H1 (cell line): ENCODE results near the gene PTPRD. TPM values are rescaled to one million over a fixed set of nuclear protein-coding genes. Genes with fewer than 3 reads are reported as not detected.

Experiments
- GABPA ChIP-seq: IDR thresholded peaks from 2 replicates; pipeline ENCODE4 v1.6.1; 2011; ENCODE audit warnings: mild to moderate bottlenecking, low read length, moderate library complexity, borderline replicate concordance; ENCODE audit not compliant: insufficient read depth
- polyA plus RNA-seq, 7 experiments: library from polyadenylated mRNA; depleted of rRNA in 3 of 7; stranded (reverse) in 5 of 7; unstranded in 2 of 7; fragments of >200 nt in 5 of 7; fragments of 200-250 nt in 2 of 7; gene quantifications; 1 replicate in 5 of 7; 2 replicates in 1 of 7; 4 replicates in 1 of 7; pipeline versions ENCODE4 v1.2.1 to v1.2.3, GENCODE V29; 2011 to 2013; ENCODE audit warnings: missing spikeins in 2 of 7, mixed read lengths in 2 of 7
- total RNA-seq: library from RNA; stranded (reverse); fragmentation: NEBNext Ultra II Directional; extraction: Animal tissue kit (Norgen Biotek cat#: 25700); gene quantifications from 2 replicates; pipeline ENCODE4 v1.2.1, GENCODE V29; 2021

PTPRD gene
- total and polyA plus RNA-seq, 2 of the 8 experiments (the other 6 are each of a cell fraction or from before 2014, with no cell fraction given) = 17.2 to 77.0 TPM

GRCh38 chr9:8622871-8623270 is 1989.9 kb downstream of the PTPRD start (continued):
- TF ChIP-seq GABPA = no peak
